ENCODE measurements around the gene CHIC1.
"Not testable (repeated sequence)": the region's sequence is repeated elsewhere in the genome, so short reads cannot be mapped to it uniquely, and the experiment has no call there.

DNA sequence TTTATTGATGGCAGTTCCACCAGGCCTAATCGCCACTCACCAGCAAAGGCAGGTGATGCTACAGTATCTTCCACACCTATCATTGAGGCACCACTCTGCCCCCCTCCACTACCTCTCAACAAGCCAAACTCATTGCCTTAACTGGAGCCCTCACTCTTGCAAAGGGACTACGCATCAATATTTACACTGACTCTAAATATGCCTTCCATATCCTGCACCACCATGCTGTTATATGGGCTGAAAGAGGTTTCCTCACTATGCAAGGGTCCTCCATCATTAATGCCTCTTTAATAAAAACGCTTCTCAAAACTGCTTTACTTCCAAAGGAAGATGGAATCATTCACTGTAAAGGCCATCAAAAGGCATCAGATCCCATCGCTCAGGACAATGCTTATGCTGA lies 31.3 kb upstream of the CHIC1 start:
- not testable (repeated sequence) for TF ChIP-seq RARB (CRISPR knock-in tag; IDR thresholded peaks at IDR 0.05)
- TF ChIP-seq, protein P1, sequence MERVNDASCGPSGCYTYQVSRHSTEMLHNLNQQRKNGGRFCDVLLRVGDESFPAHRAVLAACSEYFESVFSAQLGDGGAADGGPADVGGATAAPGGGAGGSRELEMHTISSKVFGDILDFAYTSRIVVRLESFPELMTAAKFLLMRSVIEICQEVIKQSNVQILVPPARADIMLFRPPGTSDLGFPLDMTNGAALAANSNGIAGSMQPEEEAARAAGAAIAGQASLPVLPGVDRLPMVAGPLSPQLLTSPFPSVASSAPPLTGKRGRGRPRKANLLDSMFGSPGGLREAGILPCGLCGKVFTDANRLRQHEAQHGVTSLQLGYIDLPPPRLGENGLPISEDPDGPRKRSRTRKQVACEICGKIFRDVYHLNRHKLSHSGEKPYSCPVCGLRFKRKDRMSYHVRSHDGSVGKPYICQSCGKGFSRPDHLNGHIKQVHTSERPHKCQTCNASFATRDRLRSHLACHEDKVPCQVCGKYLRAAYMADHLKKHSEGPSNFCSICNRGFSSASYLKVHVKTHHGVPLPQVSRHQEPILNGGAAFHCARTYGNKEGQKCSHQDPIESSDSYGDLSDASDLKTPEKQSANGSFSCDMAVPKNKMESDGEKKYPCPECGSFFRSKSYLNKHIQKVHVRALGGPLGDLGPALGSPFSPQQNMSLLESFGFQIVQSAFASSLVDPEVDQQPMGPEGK (CRISPR knock-in tag; IDR thresholded peaks at IDR 0.05; ENCODE audit: borderline replicate concordance): not testable (repeated sequence)

Data from SK-N-SH treated with all-trans-retinoic acid at 6 μM for 48 hours (cell line).